Activated CD4-positive, CD25-positive, alpha-beta regulatory T cell treated with anti-CD3 and anti-CD28 coated beads, Interleukin-2, amount 50 U/mL, for 16 hours (primary cell): Measurements from ENCODE around the gene ZDHHC1.
A peak's percentile ranks its signal among the peaks of the same experiment; 100 is the strongest.

Experiments used
- DNase-seq: peaks from one replicate; pipeline ENCODE4 v3.0.0-alpha.2; 2020; ENCODE audit warnings: low read depth, low spot score

Gene ZDHHC1

GRCh38 chr16:67447508-67448076 lies 31.3 kb upstream of the ZDHHC1 start:
- peak; percentile 20 for DNase-seq

DNA sequence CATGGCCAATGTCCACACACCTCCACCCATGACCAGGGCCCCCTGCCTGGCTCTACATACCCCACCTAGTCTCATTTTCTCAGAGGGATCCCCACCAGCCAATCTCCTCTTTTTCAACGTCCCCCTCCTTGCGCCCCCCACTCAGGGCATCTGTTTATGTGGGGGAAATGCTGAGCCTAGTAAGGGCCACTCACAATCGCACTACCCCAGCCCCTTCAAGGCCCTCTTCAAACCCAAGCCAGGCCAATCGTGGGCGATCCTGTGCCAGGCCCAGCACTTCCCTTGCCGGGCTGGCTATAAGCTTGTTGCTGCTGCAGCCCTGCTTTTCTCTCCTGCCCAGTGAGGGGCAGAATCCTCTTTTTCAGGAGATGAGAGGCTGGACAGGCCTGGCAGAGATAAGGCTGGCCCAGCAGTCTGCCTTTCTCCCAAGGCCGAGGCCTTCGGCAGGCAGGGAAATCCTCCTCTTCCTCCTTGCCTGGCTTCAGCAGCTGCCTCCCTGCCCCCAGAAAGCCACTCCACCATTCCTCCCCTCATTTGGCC lies 30.8 kb upstream of the ZDHHC1 start:
- no peak for DNase-seq

DNA sequence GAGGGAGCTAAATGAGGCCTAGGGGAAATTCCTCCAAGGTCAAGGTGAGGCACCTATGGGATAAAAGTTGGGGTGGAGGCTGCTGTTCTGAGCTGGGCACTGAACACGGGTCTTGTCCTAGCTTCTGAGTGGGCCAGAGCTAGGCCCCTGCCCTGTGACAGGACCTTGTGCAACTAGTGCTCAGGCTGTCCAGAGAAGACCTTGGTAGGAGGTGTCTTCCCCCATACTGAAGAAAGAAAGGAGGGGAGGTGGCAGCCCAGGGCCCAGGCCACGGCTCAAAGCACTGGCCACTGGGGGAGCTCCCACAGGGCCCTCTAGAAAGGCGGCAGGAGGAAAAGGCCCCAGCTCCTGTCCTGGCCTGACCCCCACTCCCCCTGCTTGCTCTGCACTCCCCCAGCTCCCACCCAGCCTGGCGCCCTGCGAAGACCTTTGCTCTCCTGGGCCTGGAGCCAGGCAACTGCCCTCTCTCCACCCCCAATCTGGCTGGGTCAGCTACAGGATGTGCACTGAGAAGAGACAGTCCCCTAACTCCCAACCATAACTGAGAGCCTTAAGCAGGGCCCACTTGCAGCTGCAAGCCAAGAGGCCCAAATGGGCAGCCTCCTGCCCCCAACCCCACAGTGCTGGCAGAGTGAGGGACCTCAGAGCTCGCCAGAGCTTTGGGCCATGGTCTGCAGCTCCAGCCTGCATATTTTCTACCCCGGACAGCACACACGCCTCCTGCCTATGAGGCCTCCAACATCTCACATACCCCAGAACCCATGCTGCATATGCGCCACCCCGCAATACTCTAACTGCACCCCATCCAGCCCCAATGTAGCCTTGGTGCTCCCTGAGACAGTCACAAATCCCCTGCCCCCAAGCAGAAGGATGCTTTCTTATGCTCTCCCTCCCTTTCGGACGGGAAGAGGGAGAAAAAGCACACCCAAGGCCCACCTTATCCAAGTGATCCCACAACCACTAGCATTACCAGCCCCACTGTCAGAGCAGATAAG lies 29.9 kb upstream of the ZDHHC1 start:
- DNase-seq, result no peak

- no peak for DNase-seq
These were observed 29.2 kb upstream of the ZDHHC1 start for GRCh38 chr16:67445441-67445912.

GRCh38 chr16:67445126-67445426 lies 28.8 kb upstream of the ZDHHC1 start:
- no peak for DNase-seq

DNA sequence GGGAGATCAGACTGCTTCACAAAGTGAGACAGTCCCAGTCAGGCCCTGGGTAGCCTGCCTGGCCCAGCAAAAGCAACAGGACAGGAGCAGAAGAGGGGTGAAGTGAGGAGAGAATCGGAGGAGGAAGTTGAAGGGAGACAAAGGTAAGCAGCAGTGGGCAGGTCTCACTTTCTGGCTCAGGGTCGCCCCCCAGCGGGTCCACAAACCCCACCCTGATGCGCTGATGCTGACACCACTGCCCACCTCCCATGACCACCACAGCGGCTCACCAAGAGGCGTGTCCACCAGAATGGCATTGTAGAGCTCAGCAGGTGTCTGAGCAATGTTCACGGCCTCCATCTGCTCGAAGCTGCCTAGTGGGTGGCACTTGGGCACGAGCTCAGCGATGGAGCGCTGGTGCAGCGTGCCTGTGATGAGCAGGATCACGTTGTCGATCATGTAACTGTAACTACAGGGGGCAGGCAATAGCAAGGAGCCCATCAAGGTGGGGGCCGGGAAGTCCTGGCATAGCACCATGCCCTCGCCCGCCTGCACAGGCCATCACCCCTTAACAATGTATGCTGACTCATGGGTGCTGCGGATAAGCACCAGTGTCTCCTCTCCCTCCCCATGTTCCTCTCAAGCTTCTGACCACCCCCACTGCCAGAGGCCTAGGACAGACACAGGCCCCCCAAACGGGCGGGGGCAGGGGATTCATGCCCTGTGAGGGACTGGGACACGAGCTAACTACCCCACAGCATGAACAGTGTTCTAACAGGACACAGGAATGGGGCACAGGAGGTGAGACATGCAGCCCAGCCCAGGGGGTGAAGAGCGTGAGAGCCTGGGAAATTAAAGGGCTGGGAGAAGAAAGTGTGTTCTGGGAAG lies 28.2 kb upstream of the ZDHHC1 start:
- DNase-seq, result no peak

DNA sequence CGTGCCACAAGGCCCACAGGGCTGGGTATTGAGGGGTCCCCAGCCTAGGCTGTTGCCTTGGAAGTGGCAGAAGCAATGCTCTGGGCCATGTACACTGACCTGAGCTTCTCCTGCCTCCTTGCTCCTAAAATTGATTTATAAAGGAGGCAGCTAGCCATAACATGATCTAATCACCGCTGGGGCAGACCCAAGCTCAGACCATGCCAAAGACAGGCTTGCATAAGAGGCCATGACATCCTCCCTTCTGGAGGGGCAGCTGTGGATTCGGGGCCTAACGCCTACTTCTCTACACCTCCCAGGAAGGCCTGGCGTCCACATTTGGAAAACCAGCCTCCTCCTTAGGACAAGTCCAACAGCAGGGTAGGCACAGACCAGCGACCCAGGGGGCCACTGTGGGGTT lies 27.0 kb upstream of the ZDHHC1 start:
- no peak for DNase-seq

- no peak for DNase-seq
These were observed 26.4 kb upstream of the ZDHHC1 start for GRCh38 chr16:67442581-67443255.

- DNase-seq, result no peak
These were observed 25.6 kb upstream of the ZDHHC1 start for GRCh38 chr16:67441907-67442306.

DNA sequence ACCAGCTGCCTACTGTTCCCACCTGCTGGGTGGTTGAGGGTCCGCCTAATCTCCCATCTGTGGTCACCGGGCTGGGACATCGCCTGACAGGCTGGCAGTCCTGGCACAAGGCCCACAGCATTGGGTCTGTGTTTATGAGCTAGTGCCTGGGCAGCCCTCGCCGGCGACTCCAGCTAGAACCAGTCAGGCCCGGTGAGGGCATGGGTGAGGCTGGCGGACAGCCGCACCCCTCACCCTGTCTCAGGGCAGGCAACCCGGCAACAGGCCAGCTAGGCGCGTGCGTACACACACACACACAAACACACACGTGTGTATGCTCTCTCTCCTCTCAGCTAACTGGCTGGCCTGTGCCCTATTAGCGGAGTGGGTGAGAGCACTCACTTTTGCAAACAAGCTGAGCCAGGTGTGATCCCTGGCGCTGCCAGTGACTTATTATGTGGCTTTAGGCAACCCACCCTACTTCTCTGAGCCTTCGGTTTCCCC lies 25.0 kb upstream of the ZDHHC1 start:
- DNase-seq, result no peak

DNA sequence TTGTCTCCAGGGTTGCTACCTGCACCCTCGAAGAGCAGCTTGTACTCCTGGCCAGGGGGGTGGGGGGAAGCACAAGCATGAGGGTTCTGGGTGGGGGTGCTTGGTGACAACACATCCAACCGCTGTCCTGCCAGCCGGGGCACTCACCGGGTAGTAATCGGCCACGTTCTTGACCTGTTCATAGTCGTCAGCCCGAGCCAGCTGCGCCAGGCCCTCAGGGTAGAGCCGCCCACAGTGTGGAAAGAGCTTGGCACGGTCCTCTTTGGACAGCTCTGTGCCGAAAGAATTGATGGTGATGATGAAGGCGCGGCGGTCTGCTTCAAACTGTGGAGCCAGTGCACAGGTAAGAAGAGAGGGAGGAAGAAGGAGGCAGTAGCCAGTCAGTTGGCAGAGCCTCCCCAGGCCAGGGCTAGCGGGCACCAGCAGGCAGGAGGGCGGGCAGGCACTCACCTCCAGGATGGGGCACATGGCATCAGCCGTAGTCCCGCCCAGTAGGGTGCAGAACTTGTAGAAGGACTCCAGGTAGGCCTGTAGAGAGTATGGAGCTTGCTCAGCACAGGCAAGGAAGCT lies 22.6 kb upstream of the ZDHHC1 start:
- DNase-seq, result no peak

GRCh38 chr16:67438098-67438791 lies 22.0 kb upstream of the ZDHHC1 start:
- no peak for DNase-seq

DNA sequence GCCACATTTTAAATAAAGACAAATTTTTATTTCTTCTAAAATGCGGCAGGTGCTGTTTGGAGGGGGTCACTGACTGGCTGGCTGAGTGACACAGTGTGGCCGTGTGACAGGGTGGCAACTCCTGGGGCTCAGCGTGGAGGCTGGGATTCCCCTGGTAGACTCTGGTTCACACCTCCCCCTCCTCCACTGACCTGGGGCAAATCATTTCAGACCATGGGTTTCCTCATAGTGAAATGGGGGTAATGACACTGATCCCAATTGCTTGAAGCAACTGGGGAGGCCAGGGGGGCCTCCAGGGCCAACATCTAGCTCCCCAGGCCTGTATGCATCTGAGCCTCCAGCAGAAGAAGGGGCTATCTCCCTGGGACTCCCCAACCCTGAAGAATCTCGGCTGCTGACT lies 21.2 kb upstream of the ZDHHC1 start:
- DNase-seq, result no peak

DNA sequence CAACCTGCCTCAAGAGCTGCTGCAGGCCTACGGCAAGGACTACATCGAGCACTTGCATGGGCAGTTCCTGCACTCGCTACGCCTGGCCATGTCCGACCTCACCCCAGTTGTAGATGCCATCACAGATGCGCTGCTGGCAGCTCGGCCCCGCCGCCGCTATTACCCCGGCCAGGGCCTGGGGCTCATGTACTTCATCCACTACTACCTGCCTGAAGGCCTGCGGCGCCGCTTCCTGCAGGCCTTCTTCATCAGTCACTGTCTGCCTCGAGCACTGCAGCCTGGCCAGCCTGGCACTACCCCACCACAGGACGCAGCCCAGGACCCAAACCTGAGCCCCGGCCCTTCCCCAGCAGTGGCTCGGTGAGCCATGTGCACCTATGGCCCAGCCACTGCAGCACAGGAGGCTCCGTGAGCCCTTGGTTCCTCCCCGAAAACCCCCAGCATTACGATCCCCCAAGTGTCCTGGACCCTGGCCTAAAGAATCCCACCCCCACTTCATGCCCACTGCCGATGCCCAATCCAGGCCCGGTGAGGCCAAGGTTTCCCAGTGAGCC lies 20.4 kb upstream of the ZDHHC1 start:
- no peak for DNase-seq

DNA sequence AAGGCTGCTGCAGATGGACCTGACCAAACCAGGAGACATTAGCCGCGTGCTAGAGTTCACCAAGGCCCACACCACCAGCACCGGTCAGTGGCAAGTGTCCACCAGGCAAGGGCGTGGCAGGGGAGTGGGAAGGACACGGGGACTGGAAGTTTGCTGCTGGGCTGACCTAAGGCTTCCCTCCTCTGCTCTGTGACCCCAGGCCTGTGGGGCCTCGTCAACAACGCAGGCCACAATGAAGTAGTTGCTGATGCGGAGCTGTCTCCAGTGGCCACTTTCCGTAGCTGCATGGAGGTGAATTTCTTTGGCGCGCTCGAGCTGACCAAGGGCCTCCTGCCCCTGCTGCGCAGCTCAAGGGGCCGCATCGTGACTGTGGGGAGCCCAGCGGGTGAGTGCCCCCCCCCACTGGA lies 19.5 kb upstream of the ZDHHC1 start:
- no peak for DNase-seq

- no peak for DNase-seq
These were observed 16.9 kb upstream of the ZDHHC1 start for GRCh38 chr16:67433131-67433719.

GRCh38 chr16:67432506-67432890 lies 16.2 kb upstream of the ZDHHC1 start:
- no peak for DNase-seq

DNA sequence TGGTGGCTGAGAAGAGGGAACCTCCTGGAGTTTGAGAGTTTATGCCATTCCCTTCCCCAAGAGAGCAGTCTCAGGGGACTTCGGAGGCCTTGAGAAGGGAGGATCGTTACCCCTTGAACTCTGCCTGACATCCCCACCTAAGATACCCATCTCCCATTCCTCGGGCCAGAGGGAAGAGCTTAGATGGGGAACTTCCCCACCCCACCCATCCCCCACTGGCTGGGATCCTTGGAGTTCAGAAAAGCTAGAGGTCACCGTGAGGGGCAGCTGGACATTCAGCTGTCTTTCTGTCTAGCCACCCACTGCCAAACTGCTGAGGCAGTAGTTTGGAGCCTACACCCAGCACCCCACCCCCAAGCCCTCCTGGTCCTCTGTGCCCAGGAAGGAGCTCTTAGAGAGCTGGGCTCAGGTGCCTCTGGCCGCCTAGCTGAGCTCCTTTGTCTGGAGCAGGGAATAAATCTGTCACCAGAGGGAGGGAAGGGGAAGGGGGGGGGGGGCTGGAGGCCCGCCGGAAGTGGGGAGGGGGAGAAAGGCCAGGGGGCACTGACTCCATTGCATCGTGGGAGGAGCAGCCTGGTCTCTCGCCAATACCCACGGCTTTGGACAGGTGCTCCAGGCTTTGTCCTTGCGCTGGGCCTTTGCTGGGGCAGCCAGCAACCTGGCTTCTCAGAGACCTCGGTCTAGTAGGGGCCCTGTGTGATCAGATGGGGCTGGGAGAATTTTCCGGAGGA lies 15.7 kb upstream of the ZDHHC1 start:
- DNase-seq, result no peak
